Parathyroid adenoma (tissue), 2 donors: ENCODE data around the gene DLG2.

Experiments used
- H2AFZ ChIP-seq: fragments of 300-600 bp; sonication (generic); one replicate; pipeline ENCODE4 v1.7.0; 2017; ENCODE audit warnings: antibody characterized with exemption, mild to moderate bottlenecking
- H3K27ac ChIP-seq: fragments of 300-600 bp; sonication (generic); one replicate; pipeline ENCODE4 v1.7.0; 2017
- H3K27me3 ChIP-seq: fragments of 300-600 bp; sonication (generic); one replicate; pipeline ENCODE4 v1.7.0; 2017; ENCODE audit warnings: low read length; ENCODE audit not compliant: control insufficient read depth, insufficient read depth
- H3K36me3 ChIP-seq: fragments of 300-600 bp; sonication (generic); one replicate; pipeline ENCODE4 v1.7.0; 2017; ENCODE audit warnings: low read length; ENCODE audit not compliant: control insufficient read depth, insufficient read depth
- H3K4me1 ChIP-seq: fragments of 300-600 bp; sonication (generic); one replicate; pipeline ENCODE4 v1.7.0; 2017; ENCODE audit warnings: control low read depth
- H3K4me2 ChIP-seq: fragments of 300-600 bp; sonication (generic); one replicate; pipeline ENCODE4 v1.7.0; 2017; ENCODE audit warnings: low read length
- H3K4me3 ChIP-seq: fragments of 300-600 bp; sonication (generic); one replicate; pipeline ENCODE4 v1.7.0; 2017; ENCODE audit warnings: low read depth, low read length
- H3K79me2 ChIP-seq: fragments of 300-600 bp; sonication (generic); one replicate; pipeline ENCODE4 v1.7.0; 2017; ENCODE audit warnings: control low read depth
- H3K9ac ChIP-seq: fragments of 300-600 bp; sonication (generic); one replicate; pipeline ENCODE4 v1.7.0; 2017; ENCODE audit warnings: mild to moderate bottlenecking
- H3K9me3 ChIP-seq: fragments of 300-600 bp; sonication (generic); one replicate; pipeline ENCODE4 v1.7.0; 2017; ENCODE audit warnings: low read length; ENCODE audit not compliant: control insufficient read depth
- CTCF ChIP-seq: fragments of 300-600 bp; sonication (generic); IDR thresholded peaks from one replicate; pipeline ENCODE4 v1.7.0; 2017; ENCODE audit warnings: antibody characterized with exemption, mild to moderate bottlenecking
- donor health status: primary hyperparathyroidism.

Gene DLG2

GRCh38 chr11:84480131-84480530 is 1147.0 kb downstream of the DLG2 start:
- Histone ChIP-seq H3K9me3 (no peaks in the 10 kb centered on the region), H3K79me2 (no peaks in the 10 kb centered on the region), H3K36me3 (no peaks in the 10 kb centered on the region), H3K4me2 (no peak overlapping the region), H3K27me3 (no peaks in the 10 kb centered on the region), H3K9ac (no peak overlapping the region), H3K4me1 (no peaks in the 10 kb centered on the region), H3K4me3 (no peak overlapping the region), H2AFZ (no peak overlapping the region), H3K27ac (no peak overlapping the region)
- no peak for TF ChIP-seq CTCF

- H3K36me3 ChIP-seq, result no peaks in the 10 kb centered on the region
- H3K9me3 ChIP-seq, result no peaks in the 10 kb centered on the region
- H3K4me1 ChIP-seq, result no peaks in the 10 kb centered on the region
- H3K79me2 ChIP-seq, result no peaks in the 10 kb centered on the region
- H3K4me2 ChIP-seq, result no peak overlapping the region
- H3K9ac ChIP-seq, result no peak overlapping the region
- no peaks in the 10 kb centered on the region for H3K27me3 ChIP-seq
- H3K27ac ChIP-seq, result no peak overlapping the region
- no peak overlapping the region for H2AFZ ChIP-seq
- H3K4me3 ChIP-seq, result no peak overlapping the region
- no peak for TF ChIP-seq CTCF
These were observed 1150.6 kb downstream of the DLG2 start for GRCh38 chr11:84476581-84476980.

- TF ChIP-seq CTCF, result no peak
- Histone ChIP-seq H2AFZ (no peak overlapping the region), H3K9ac (no peak overlapping the region), H3K27ac (no peak overlapping the region), H3K4me3 (no peak overlapping the region), H3K27me3 (no peaks in the 10 kb centered on the region), H3K4me2 (no peak overlapping the region), H3K79me2 (no peaks in the 10 kb centered on the region), H3K36me3 (no peaks in the 10 kb centered on the region), H3K9me3 (no peaks in the 10 kb centered on the region), H3K4me1 (no peaks in the 10 kb centered on the region)
These were observed 1155.6 kb downstream of the DLG2 start for GRCh38 chr11:84471501-84471900.

DNA sequence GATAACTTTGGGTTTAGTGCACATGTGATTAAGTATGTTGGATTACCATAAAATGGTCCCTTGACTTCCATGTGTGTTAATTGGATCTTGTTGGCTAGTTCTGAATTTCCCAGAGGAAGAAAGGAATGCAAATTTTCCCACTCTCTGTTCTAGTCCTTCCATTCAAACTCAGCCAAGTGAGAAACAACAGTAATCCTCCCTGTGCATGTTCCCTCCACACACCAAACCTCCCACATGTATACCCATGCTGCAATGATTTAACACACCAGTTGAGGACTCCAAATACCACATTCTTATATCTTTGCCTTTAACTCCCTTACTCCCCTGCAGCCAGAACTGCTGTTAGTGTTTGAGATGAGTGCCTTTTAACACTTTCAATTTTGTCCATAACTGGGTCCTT is 1158.9 kb downstream of the DLG2 start:
- no peak for TF ChIP-seq CTCF
- no peak overlapping the region for H3K4me3 ChIP-seq
- H3K9me3 ChIP-seq, result no peaks in the 10 kb centered on the region
- no peaks in the 10 kb centered on the region for H3K27me3 ChIP-seq
- H3K79me2 ChIP-seq, result no peaks in the 10 kb centered on the region
- no peak overlapping the region for H3K9ac ChIP-seq
- no peak overlapping the region for H3K27ac ChIP-seq
- H3K4me1 ChIP-seq, result no peaks in the 10 kb centered on the region
- H3K36me3 ChIP-seq, result no peaks in the 10 kb centered on the region
- H3K4me2 ChIP-seq, result no peak overlapping the region
- H2AFZ ChIP-seq, result no peak overlapping the region

DNA sequence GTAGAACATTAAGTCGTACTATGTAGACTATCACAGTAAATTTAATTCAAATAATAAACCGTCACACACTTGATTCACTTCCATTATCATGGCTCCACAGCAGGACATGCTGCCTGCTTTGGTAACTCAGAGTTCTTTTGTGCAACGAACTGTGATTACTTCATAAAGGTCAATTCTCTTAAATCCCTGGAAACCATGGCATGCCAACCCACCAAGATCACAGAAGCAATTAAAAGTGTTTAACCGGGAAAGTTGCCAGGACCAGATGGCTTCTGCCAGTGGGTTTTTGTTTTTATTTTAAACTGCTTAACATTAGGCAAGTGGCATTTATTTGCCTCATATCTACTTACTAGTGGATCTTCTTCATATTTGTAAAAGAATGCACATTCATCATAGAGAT is 1162.1 kb downstream of the DLG2 start:
- Histone ChIP-seq H3K79me2 (no peaks in the 10 kb centered on the region), H3K36me3 (no peaks in the 10 kb centered on the region), H3K9me3 (no peaks in the 10 kb centered on the region), H3K9ac (no peak overlapping the region), H3K4me1 (no peaks in the 10 kb centered on the region), H3K27me3 (no peaks in the 10 kb centered on the region), H3K4me3 (no peak overlapping the region), H2AFZ (no peak overlapping the region), H3K4me2 (no peak overlapping the region), H3K27ac (no peak overlapping the region)
- no peak for TF ChIP-seq CTCF
